Measurements from ENCODE around the gene PARP11. TPM values are rescaled to one million over a fixed set of nuclear protein-coding genes. Genes with fewer than 3 reads are reported as not detected.

PARP11 gene
- total RNA-seq, result 2.8 and 6.0 TPM in 2 replicates

GRCh38 chr12:3872800-3873636 is at the start of gene PARP11:
Gene PARP11, minus strand, starts transcription at chr12:3873399. Its CDS starts 170 bp downstream, at chr12:3873229.

Other genes with a start within 250 kb of the PARP11 start
- 3.4 and 13.2 TPM in 2 replicates for gene CRACR2A, start 120.3 kb downstream of the PARP11 start, total RNA-seq